Thyroid gland (tissue), 4 donors: ENCODE measurements around the gene GNG8. TPM values are rescaled to one million over a fixed set of nuclear protein-coding genes. Genes with fewer than 3 reads are reported as not detected.
"Not testable (repeated sequence)": the region's sequence is repeated elsewhere in the genome, so short reads cannot be mapped to it uniquely, and the experiment has no call there.

Experiments used
- DNase-seq, 2 donors: peaks; one replicate each; pipeline ENCODE4 v3.0.0-alpha.2; 2019
- H3K27ac ChIP-seq, 3 donors: fragments of 200-600 bp; sonication (generic); 1 replicate in 2 of 3; 2 replicates in 1 of 3; pipeline ENCODE4 v1.5.1; 2016 to 2019; ENCODE audit warnings: mild to moderate bottlenecking in 1 of 3, moderate library complexity in 1 of 3
- H3K27me3 ChIP-seq: fragments of 200-600 bp; sonication (generic); one replicate; pipeline ENCODE4 v1.5.1; 2019
- H3K36me3 ChIP-seq, 2 donors: fragments of 200-600 bp; sonication (generic); one replicate each; pipeline ENCODE4 v1.5.1; 2016 to 2019
- H3K4me1 ChIP-seq, 2 donors: fragments of 200-600 bp; sonication (generic); one replicate each; pipeline ENCODE4 v1.5.1; 2017 to 2019
- H3K4me3 ChIP-seq, 3 donors: fragments of 200-600 bp; sonication (generic); replicated peaks in 1 of 3; 1 replicate in 2 of 3; 2 replicates in 1 of 3; pipeline ENCODE4 v1.5.1; 2016; ENCODE audit warnings: mild to moderate bottlenecking in 1 of 3
- H3K9me3 ChIP-seq: fragments of 200-600 bp; sonication (generic); one replicate; pipeline ENCODE4 v1.5.1; 2017
- CTCF ChIP-seq, 6 experiments: fragments of 200-600 bp in 3 of 6; fragments of 450-650 bp in 3 of 6; sonication (generic) in 3 of 6; IDR thresholded peaks; one replicate each; pipeline ENCODE4 v1.5.1; 2016 to 2019; ENCODE audit warnings: antibody characterized with exemption in 6 of 6, mild to moderate bottlenecking in 2 of 6, inconsistent platforms in 1 of 6, moderate library complexity in 1 of 6
- POLR2A ChIP-seq, 2 donors: fragments of 450-650 bp; IDR thresholded peaks; one replicate each; pipeline ENCODE4 v1.6.1; 2017; ENCODE audit warnings: antibody characterized with exemption in 2 of 2, mild to moderate bottlenecking in 2 of 2, moderate library complexity in 1 of 2
- WGBS, 2 donors: methylation state at CpG; one replicate each; pipeline ENCODE4 v1.1.5; 2017; 5-methylcytosine and 5-hydroxymethylcytosine counted together
- intact Hi-C: fragments of 100-400 bp; cut with DNase I; formaldehyde crosslinking; loops from one replicate; pipeline ENCODE4 v1.15.1; 2023
- total RNA-seq, 4 donors: library from RNA; depleted of rRNA; stranded (reverse); fragments of >200 nt; gene quantifications; one replicate each; pipeline ENCODE4 v1.2.3, GENCODE V29; 2016

GNG8 gene
- total RNA-seq, 4 donors from 2014 or later: not detected

GRCh38 chr19:46631481-46631880, 4.5 kb downstream of the GNG8 start:
- H3K4me1 ChIP-seq: peaks cover 6 to 24% of the 10 kb centered on the region in 2 donors
- TF ChIP-seq POLR2A (IDR thresholded peaks at IDR 0.05) (no peak), CTCF (IDR thresholded peaks at IDR 0.05) (no peak)
- H3K27me3 ChIP-seq: peaks cover 9% of the 10 kb centered on the region
- DNase-seq: no peak
- H3K4me3 ChIP-seq: no peak overlapping the region
- no peak overlapping the region for H3K27ac ChIP-seq
- no peaks in the 10 kb centered on the region for H3K36me3 ChIP-seq
- intact Hi-C loops: no loop called here
- H3K9me3 ChIP-seq: no peaks in the 10 kb centered on the region
- 68 to 76% methylated on average over 6 of the region's 6 CpGs for WGBS, 2 donors

DNA sequence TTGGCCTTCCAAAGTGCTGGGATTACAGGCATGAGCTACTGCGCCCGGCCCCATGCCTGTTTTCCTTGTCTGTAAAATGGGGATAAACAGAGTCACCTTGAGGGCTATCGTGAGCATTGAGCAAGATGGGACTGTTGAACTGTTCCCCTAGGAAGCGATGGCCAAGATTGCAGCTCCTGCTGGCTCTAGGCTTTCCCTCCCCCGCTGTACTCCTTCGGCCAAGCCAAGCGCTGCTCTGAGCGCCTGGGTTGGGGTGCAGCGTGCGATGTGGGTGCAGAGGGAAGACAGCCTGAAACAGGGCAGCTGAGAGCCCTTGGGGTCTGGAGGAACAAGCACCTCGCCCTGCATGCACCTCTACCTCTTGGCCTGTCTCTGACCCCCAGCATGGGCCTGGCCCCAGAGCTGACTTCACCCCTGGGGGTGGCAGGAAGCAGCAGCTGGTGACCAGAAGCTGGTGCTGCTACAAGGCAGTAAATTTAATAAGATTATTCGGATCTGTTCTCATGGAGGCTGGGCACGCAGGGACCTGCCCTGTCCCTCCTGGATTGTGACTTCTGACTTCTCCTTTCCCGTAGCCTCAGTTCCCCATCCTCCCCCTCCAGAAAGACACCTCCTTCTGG, 5.3 kb downstream of the GNG8 start:
- no peak for TF ChIP-seq CTCF (IDR thresholded peaks at IDR 0.05)
- no peak for TF ChIP-seq POLR2A (IDR thresholded peaks at IDR 0.05)
- no peaks in the 10 kb centered on the region for H3K36me3 ChIP-seq
- H3K27ac ChIP-seq: no peak overlapping the region
- peaks cover 9% of the 10 kb centered on the region for H3K27me3 ChIP-seq
- peaks cover 6 to 32% of the 10 kb centered on the region in 2 donors for H3K4me1 ChIP-seq
- 85 to 91% methylated on average over 14 of the region's 14 CpGs for WGBS, 2 donors
- no peak for DNase-seq
- intact Hi-C loops: no loop called here
- no peak overlapping the region for H3K4me3 ChIP-seq
- no peaks in the 10 kb centered on the region for H3K9me3 ChIP-seq

DNA sequence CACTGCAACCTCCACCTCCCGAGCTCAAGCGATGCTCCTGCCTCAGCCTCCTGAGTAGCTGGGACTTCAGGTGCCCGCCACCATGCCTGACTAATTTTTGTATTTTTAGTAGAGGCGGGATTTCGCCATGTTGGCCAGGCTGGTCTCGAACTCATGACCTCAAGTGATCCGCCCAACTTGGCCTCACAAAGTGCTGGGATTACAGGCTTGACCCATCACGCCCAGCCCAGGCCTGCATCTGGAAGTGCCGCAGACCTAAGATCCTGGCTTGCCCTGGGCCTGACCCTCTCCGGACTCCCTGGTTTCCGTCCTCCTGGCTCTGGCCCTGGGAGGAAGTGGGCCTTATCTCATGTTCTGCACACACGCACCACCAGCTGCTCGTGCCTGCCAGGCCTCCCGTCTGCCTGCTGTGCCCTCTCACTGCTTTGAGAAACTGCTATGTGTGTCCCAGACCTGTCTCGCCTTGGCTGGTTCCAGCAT, 6.4 kb downstream of the GNG8 start:
- intact Hi-C loops: no loop called here
- no peak overlapping the region for H3K27ac ChIP-seq
- peaks cover 6 to 32% of the 10 kb centered on the region in 2 donors for H3K4me1 ChIP-seq
- H3K4me3 ChIP-seq: no peak overlapping the region
- 85 to 91% methylated on average over 15 of the region's 15 CpGs for WGBS, 2 donors
- no peaks in the 10 kb centered on the region for H3K36me3 ChIP-seq
- DNase-seq: no peak
- no peak for TF ChIP-seq POLR2A (IDR thresholded peaks at IDR 0.05)
- TF ChIP-seq CTCF (IDR thresholded peaks at IDR 0.05): no peak
- no peaks in the 10 kb centered on the region for H3K9me3 ChIP-seq
- H3K27me3 ChIP-seq: peaks cover 3% of the 10 kb centered on the region

DNA sequence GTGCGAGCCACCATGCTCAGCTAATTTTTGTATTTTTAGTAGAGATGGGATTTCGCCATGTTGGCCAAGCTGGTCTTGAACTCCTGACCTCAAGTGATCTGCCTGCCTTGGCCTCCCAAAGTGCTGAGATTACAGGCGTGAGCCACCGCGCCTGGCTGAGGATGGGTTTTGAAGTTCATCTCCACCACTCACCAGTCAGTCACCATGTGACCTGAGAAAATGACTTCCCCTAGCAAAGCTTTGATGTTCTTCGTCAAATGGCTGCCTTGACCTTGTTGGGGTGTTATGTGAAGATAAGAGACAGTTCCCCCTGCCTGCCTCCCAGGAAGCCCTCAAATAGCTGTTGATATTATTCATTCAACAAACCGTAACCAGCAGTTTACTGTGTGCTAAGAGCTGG, 7.0 kb downstream of the GNG8 start:
- H3K27me3 ChIP-seq, H3K4me3 ChIP-seq, H3K36me3 ChIP-seq, DNase-seq, H3K27ac ChIP-seq, intact Hi-C loops, H3K9me3 ChIP-seq: not testable (repeated sequence)
- peaks cover 5 to 27% of the 10 kb centered on the region in 2 donors for H3K4me1 ChIP-seq
- WGBS, 2 donors: 90 to 95% methylated on average over 7 of the region's 7 CpGs

GRCh38 chr19:46626446-46626845, 9.6 kb downstream of the GNG8 start:
- intact Hi-C loops: no loop called here

More at GRCh38 chr19:46626446-46626845, 9.6 kb downstream of the GNG8 start:
- TF ChIP-seq CTCF (IDR thresholded peaks at IDR 0.05): no peak
- TF ChIP-seq POLR2A (IDR thresholded peaks at IDR 0.05): no peak
- Histone ChIP-seq H3K9me3 (no peaks in the 10 kb centered on the region), H3K27me3 (no peaks in the 10 kb centered on the region), H3K36me3 (no peaks in the 10 kb centered on the region), H3K4me1 (peaks cover 0 to 18% of the 10 kb centered on the region in 2 donors), H3K27ac (peak overlapping the region; percentile 46 to 70 (median 56)), H3K4me3 (no peak overlapping the region)
- no peak for DNase-seq
- WGBS, 2 donors: 63 to 77% methylated on average over 13 of the region's 14 CpGs
